ENCODE measurements around the gene CACNB4.

The CACNB4 gene

GRCh38 chr2:151841047-151841424, 257.8 kb downstream of the CACNB4 start:
- Histone ChIP-seq H3K4me3 (ENCODE audit: insufficient read length, low read depth) (no peak overlapping the region), H3K9ac (ENCODE audit: insufficient read length, low read depth) (no peak overlapping the region), H3K27me3 (ENCODE audit: insufficient read depth, insufficient read length) (no peaks in the 10 kb centered on the region), H3K36me3 (ENCODE audit: insufficient read depth, insufficient read length, low read length) (no peaks in the 10 kb centered on the region), H3K9me3 (ENCODE audit: insufficient read depth, low read length) (no peaks in the 10 kb centered on the region), H3K4me1 (ENCODE audit: insufficient read depth, insufficient read length) (no peaks in the 10 kb centered on the region)
- DNase-seq (ENCODE audit: low read depth, low spot score) = no peak
- TF ChIP-seq YY1 (IDR thresholded peaks at IDR 0.05; ENCODE audit: insufficient read depth, insufficient read length) (no peak), ZNF274 (IDR thresholded peaks at IDR 0.05; ENCODE audit: low read depth, low read length) (no peak), SUZ12 (IDR thresholded peaks at IDR 0.05; ENCODE audit: extremely low read depth, insufficient read depth, insufficient read length) (no peak)

GRCh38 chr2:151840216-151841046, 258.4 kb downstream of the CACNB4 start:
- no peak overlapping the region for H3K4me3 ChIP-seq (ENCODE audit: insufficient read length, low read depth)
- H3K9me3 ChIP-seq (ENCODE audit: insufficient read depth, low read length) = no peaks in the 10 kb centered on the region
- H3K4me1 ChIP-seq (ENCODE audit: insufficient read depth, insufficient read length) = no peaks in the 10 kb centered on the region
- no peak overlapping the region for H3K9ac ChIP-seq (ENCODE audit: insufficient read length, low read depth)
- H3K36me3 ChIP-seq (ENCODE audit: insufficient read depth, insufficient read length, low read length) = no peaks in the 10 kb centered on the region
- TF ChIP-seq SUZ12 (IDR thresholded peaks at IDR 0.05; ENCODE audit: extremely low read depth, insufficient read depth, insufficient read length) (no peak), ZNF274 (IDR thresholded peaks at IDR 0.05; ENCODE audit: low read depth, low read length) (no peak)
- no peak for DNase-seq (ENCODE audit: low read depth, low spot score)
- H3K27me3 ChIP-seq (ENCODE audit: insufficient read depth, insufficient read length) = no peaks in the 10 kb centered on the region

- Histone ChIP-seq H3K36me3 (ENCODE audit: insufficient read depth, insufficient read length, low read length) (no peaks in the 10 kb centered on the region), H3K4me1 (ENCODE audit: insufficient read depth, insufficient read length) (no peaks in the 10 kb centered on the region), H3K9me3 (ENCODE audit: insufficient read depth, low read length) (no peaks in the 10 kb centered on the region), H3K4me3 (ENCODE audit: insufficient read length, low read depth) (no peak overlapping the region), H3K27me3 (ENCODE audit: insufficient read depth, insufficient read length) (no peaks in the 10 kb centered on the region), H3K9ac (ENCODE audit: insufficient read length, low read depth) (no peak overlapping the region)
- DNase-seq (ENCODE audit: low read depth, low spot score) = no peak
- no peak for TF ChIP-seq ZNF274 (IDR thresholded peaks at IDR 0.05; ENCODE audit: low read depth, low read length)
Measured at GRCh38 chr2:151837926-151838325, 260.9 kb downstream of the CACNB4 start.

GRCh38 chr2:151833984-151834383, 264.9 kb downstream of the CACNB4 start:
- no peaks in the 10 kb centered on the region for H3K27me3 ChIP-seq (ENCODE audit: insufficient read depth, insufficient read length)
- TF ChIP-seq ZNF274 (IDR thresholded peaks at IDR 0.05; ENCODE audit: low read depth, low read length) (no peak), YY1 (IDR thresholded peaks at IDR 0.05; ENCODE audit: insufficient read depth, insufficient read length) (no peak), SUZ12 (IDR thresholded peaks at IDR 0.05; ENCODE audit: extremely low read depth, insufficient read depth, insufficient read length) (no peak)
- no peak for DNase-seq (ENCODE audit: low read depth, low spot score)

GRCh38 chr2:151830961-151831360, 267.9 kb downstream of the CACNB4 start:
- Histone ChIP-seq H3K9ac (ENCODE audit: insufficient read length, low read depth) (no peak overlapping the region), H3K4me3 (ENCODE audit: insufficient read length, low read depth) (no peak overlapping the region), H3K4me1 (ENCODE audit: insufficient read depth, insufficient read length) (no peaks in the 10 kb centered on the region), H3K36me3 (ENCODE audit: insufficient read depth, insufficient read length, low read length) (no peaks in the 10 kb centered on the region), H3K9me3 (ENCODE audit: insufficient read depth, low read length) (no peaks in the 10 kb centered on the region), H3K27me3 (ENCODE audit: insufficient read depth, insufficient read length) (no peaks in the 10 kb centered on the region)
- no peak for TF ChIP-seq ZNF274 (IDR thresholded peaks at IDR 0.05; ENCODE audit: low read depth, low read length)
- no peak for DNase-seq (ENCODE audit: low read depth, low spot score)

More at GRCh38 chr2:151833984-151834383, 264.9 kb downstream of the CACNB4 start:
- Histone ChIP-seq H3K9me3 (ENCODE audit: insufficient read depth, low read length) (no peaks in the 10 kb centered on the region), H3K9ac (ENCODE audit: insufficient read length, low read depth) (no peak overlapping the region), H3K4me1 (ENCODE audit: insufficient read depth, insufficient read length) (no peaks in the 10 kb centered on the region), H3K4me3 (ENCODE audit: insufficient read length, low read depth) (no peak overlapping the region), H3K36me3 (ENCODE audit: insufficient read depth, insufficient read length, low read length) (no peaks in the 10 kb centered on the region)

GRCh38 chr2:151828890-151829324, 269.9 kb downstream of the CACNB4 start:
- no peak for DNase-seq (ENCODE audit: low read depth, low spot score)
- TF ChIP-seq ZNF274 (IDR thresholded peaks at IDR 0.05; ENCODE audit: low read depth, low read length) = no peak
- TF ChIP-seq YY1 (IDR thresholded peaks at IDR 0.05; ENCODE audit: insufficient read depth, insufficient read length) = no peak
- TF ChIP-seq SUZ12 (IDR thresholded peaks at IDR 0.05; ENCODE audit: extremely low read depth, insufficient read depth, insufficient read length) = no peak
- Histone ChIP-seq H3K27me3 (ENCODE audit: insufficient read depth, insufficient read length) (no peaks in the 10 kb centered on the region), H3K4me3 (ENCODE audit: insufficient read length, low read depth) (peak overlapping the region; percentile 89), H3K36me3 (ENCODE audit: insufficient read depth, insufficient read length, low read length) (no peaks in the 10 kb centered on the region), H3K9ac (ENCODE audit: insufficient read length, low read depth) (peak overlapping the region; percentile 54), H3K4me1 (ENCODE audit: insufficient read depth, insufficient read length) (peaks cover under 1% of the 10 kb centered on the region), H3K9me3 (ENCODE audit: insufficient read depth, low read length) (no peaks in the 10 kb centered on the region)

GRCh38 chr2:151828143-151828889, 270.5 kb downstream of the CACNB4 start, which contains the start of gene ARL5A:
Gene ARL5A (minus strand): TSS chr2:151828421. CDS start chr2:151828176, 245 bp downstream.
- peak; percentile 97 for DNase-seq (ENCODE audit: low read depth, low spot score)
- peaks cover 5% of the 10 kb centered on the region for H3K4me1 ChIP-seq (ENCODE audit: insufficient read depth, insufficient read length)
- no peaks in the 10 kb centered on the region for H3K27me3 ChIP-seq (ENCODE audit: insufficient read depth, insufficient read length)
- no peaks in the 10 kb centered on the region for H3K36me3 ChIP-seq (ENCODE audit: insufficient read depth, insufficient read length, low read length)
- no peaks in the 10 kb centered on the region for H3K9me3 ChIP-seq (ENCODE audit: insufficient read depth, low read length)
- peak within 1 kb of the TSS; percentile 89 for H3K4me3 ChIP-seq (ENCODE audit: insufficient read length, low read depth)
- TF ChIP-seq YY1 (IDR thresholded peaks at IDR 0.05; ENCODE audit: insufficient read depth, insufficient read length) (no peak), ZNF274 (IDR thresholded peaks at IDR 0.05; ENCODE audit: low read depth, low read length) (no peak), SUZ12 (IDR thresholded peaks at IDR 0.05; ENCODE audit: extremely low read depth, insufficient read depth, insufficient read length) (no peak)
- H3K9ac ChIP-seq (ENCODE audit: insufficient read length, low read depth) = peak within 1 kb of the TSS; percentile 89
